DMS114 treated with DMSO at 0.1 percent for 48 hours (cell line): ENCODE results near the gene FAM136A.
"Not testable (repeated sequence)": the region's sequence is repeated elsewhere in the genome, so short reads cannot be mapped to it uniquely, and the experiment has no call there.

Experiments
- DNase-seq: peaks from one replicate; lab custom pipeline; 2025; ENCODE audit not compliant: unreplicated experiment; lab: John Stamatoyannopoulos, UW

The FAM136A gene

GRCh38 chr2:70301344-70302194 lies at the start of gene FAM136A:
Gene FAM136A (minus strand): TSS chr2:70302067. CDS start chr2:70302011, 56 bp downstream.
- peak; percentile 86 for DNase-seq

- no peak for DNase-seq
These were observed 48.2 kb upstream of the FAM136A start for GRCh38 chr2:70349921-70350685.

- no peak for DNase-seq
These were observed 46.0 kb upstream of the FAM136A start for GRCh38 chr2:70347831-70348230.

DNA sequence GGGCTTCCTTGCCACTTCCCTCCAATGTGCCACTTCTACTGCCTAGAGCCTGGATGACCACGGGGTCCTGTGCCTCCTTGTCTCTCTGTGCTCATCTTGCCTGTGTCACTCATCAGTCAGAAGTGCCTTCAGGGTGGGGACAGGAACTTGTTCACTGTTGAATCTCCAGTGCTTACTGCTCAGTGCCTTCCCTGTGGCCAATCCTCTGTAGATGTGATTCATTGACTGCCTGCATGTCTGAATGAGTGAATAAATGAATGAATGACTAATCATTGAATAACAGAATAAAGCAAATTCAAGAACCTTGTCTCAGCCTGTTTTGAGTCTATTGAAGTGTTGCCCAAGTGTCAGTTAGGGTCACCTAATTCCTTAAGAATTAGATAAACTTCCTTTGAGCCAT lies 42.3 kb upstream of the FAM136A start:
- no peak for DNase-seq

GRCh38 chr2:70341477-70341765 lies 39.6 kb upstream of the FAM136A start:
- no peak for DNase-seq

- peak; percentile 45 for DNase-seq
These were observed 39.1 kb upstream of the FAM136A start for GRCh38 chr2:70340761-70341476.

DNA sequence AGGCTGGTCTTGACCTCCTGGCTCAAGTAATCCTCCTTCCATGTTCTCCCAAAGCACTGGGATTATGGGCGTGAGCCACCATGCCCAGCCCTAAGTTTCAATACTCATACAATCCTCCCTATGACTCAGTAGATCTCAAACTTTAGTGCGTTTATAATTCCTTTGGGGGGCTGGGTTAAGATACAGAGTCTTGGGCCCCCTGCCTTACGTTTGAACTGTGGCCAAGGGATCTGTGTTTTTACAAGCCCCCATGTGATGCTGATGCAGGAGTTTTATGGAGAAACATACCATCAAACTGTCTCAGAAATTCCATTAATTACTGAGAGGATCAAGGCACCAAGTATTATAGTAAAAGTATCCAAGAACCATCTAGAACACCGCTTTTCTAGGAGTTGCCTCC lies 38.2 kb upstream of the FAM136A start:
- no peak for DNase-seq

DNA sequence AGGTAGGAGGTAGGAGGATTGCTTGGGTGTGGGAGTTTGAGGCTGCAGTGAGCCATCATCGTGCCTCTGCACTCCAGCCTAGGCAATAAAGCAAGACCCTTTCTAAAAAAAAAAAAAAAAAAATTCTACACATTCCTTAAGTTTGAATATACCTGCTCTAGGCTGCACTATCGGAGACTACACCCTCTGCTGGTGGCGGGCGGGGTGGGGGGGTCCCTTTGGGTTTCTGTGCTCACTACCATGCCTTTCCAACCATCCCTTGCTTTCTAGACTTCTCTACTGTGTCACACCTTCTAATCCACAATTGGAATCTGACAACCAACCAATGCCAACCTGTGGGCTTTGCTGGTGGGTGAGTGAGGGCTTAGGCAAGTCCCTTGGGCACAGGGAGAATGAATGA lies 34.7 kb upstream of the FAM136A start:
- DNase-seq: no peak

DNA sequence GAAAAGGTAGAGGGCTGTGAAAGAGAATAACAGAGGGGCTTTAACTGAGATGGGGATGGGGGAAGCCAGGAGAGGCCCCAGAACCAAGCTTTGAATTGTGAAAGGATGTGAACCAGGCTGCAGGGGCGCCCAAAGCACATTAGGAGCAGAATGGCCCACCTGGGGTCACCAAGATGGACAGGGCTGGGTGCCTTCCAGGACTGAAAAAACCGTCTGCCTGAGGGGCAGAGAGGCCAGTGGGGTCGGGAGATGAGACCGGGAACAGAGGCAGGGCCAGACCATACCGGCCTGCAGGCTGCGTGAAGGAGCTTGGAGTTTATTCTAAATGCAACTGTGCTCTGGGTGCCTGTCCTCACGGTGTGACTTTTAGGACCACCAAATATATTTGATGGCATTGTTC lies 29.1 kb upstream of the FAM136A start:
- no peak for DNase-seq

GRCh38 chr2:70330476-70330875 lies 28.6 kb upstream of the FAM136A start:
- DNase-seq: no peak

- no peak for DNase-seq
These were observed 27.2 kb upstream of the FAM136A start for GRCh38 chr2:70328921-70329561.

DNA sequence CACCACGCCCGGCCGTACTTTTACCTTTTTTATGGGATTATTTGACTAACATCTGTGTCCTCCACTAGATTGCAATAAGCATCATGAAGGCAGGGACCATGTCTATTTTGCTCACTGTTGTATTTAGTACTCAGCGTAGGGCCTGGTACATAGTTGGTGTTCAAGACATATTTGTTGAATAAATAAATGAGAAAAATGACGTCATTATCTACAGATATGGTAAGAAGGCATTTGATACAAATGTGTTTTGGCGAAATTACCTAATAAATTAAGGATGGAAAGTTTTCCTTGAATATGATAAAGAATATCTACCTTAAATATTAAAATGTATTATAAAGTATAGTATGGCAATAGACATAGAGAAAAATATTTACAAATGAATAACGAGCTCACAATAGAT lies 24.0 kb upstream of the FAM136A start:
- no peak for DNase-seq

GRCh38 chr2:70322518-70322917 lies 20.7 kb upstream of the FAM136A start:
- no peak for DNase-seq

GRCh38 chr2:70321370-70321769 lies 19.5 kb upstream of the FAM136A start:
- no peak for DNase-seq

- no peak for DNase-seq
These were observed 12.8 kb upstream of the FAM136A start for GRCh38 chr2:70314640-70315039.

DNA sequence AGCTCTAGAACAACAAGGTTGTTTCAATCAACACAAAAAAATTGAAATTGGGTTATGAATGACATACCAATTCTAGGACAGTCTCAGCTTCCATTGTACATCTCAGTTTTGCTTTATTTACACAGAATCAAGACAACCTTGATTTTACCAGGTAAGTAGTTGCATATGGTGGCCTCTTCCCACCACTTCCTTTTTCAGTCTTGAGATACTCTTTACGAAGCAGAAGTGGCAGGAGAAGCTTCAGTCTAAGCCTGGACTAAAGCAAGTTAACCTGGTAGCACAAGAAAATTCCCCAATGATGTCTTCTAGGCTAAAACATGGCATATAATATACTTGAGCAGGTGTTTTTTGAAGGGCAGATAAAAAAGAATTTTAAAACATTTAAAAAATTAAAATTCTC lies 10.7 kb upstream of the FAM136A start:
- no peak for DNase-seq

DNA sequence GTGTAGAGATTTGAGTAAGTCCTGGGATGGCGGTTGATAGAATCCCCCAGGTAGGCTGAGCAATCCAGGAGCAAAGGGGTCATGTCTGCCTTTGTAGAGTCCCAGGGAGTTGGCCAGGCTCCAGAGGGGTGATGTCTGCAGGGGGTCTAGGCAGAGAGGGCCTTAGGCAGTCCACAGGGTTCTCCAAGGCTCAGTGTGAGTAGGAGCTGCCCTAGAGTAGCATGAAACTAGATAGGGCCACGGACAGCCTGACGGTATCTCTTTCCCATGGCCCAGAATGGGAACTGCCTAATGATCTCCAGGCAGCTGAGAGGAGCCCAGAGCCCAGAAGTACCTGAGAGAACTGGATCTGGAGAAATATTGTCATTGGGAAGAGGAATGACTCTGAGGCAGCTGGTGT lies 9.0 kb upstream of the FAM136A start:
- DNase-seq: no peak

GRCh38 chr2:70305531-70305930 lies 3.7 kb upstream of the FAM136A start:
- no peak for DNase-seq

GRCh38 chr2:70304498-70304897 lies 2.6 kb upstream of the FAM136A start:
- DNase-seq: no peak

GRCh38 chr2:70303186-70303585 lies 1.3 kb upstream of the FAM136A start:
- DNase-seq: no peak

- not testable (repeated sequence) for DNase-seq
These were observed 304 bp upstream of the FAM136A start for GRCh38 chr2:70302195-70302546.
